ENCODE data around the gene CABP2.

Gene CABP2

GRCh38 chr11:67525275-67525976 lies 2.2 kb upstream of the CABP2 start:
- H3K27ac ChIP-seq (ENCODE audit: low read length): no peak overlapping the region
- DNase-seq (no peak), ATAC-seq (ENCODE audit: insufficient read depth, low read depth) (no peak)
- H3K4me1 ChIP-seq (ENCODE audit: insufficient read depth, low read length): no peaks in the 10 kb centered on the region
- H3K9ac ChIP-seq (ENCODE audit: low read depth, low read length): no peak overlapping the region
- no peak overlapping the region for H2AFZ ChIP-seq (ENCODE audit: low read depth, low read length)
- no peaks in the 10 kb centered on the region for H3K27me3 ChIP-seq (ENCODE audit: insufficient read depth, low read length, poor library complexity)
- H3K4me2 ChIP-seq (ENCODE audit: insufficient read depth, low read length): no peak overlapping the region
- H4K20me1 ChIP-seq (ENCODE audit: insufficient read depth, low read length): no peaks in the 10 kb centered on the region
- no peaks in the 10 kb centered on the region for H3K36me3 ChIP-seq (ENCODE audit: insufficient read depth, low read length)
- no peak overlapping the region for H3K4me3 ChIP-seq (ENCODE audit: low read depth in 1 of 2, low read length in 2 of 2)
- TF ChIP-seq CTCF (IDR thresholded peaks at IDR 0.05; ENCODE audit: borderline replicate concordance, extremely low read depth, low read length, poor library complexity, severe bottlenecking) (no peak), EZH2 (IDR thresholded peaks at IDR 0.05; ENCODE audit: borderline replicate concordance, low read depth, low read length, severe bottlenecking) (no peak)
- H3K79me2 ChIP-seq (ENCODE audit: insufficient read depth, low read length): no peaks in the 10 kb centered on the region
- H3K9me3 ChIP-seq (ENCODE audit: insufficient read depth, low read length, severe bottlenecking): no peaks in the 10 kb centered on the region

- Histone ChIP-seq H4K20me1 (ENCODE audit: insufficient read depth, low read length) (no peaks in the 10 kb centered on the region), H3K79me2 (ENCODE audit: insufficient read depth, low read length) (no peaks in the 10 kb centered on the region), H3K9ac (ENCODE audit: low read depth, low read length) (no peak overlapping the region), H3K36me3 (ENCODE audit: insufficient read depth, low read length) (no peaks in the 10 kb centered on the region), H3K4me3 (ENCODE audit: low read depth in 1 of 2, low read length in 2 of 2) (no peak overlapping the region), H2AFZ (ENCODE audit: low read depth, low read length) (no peak overlapping the region), H3K27ac (ENCODE audit: low read length) (no peak overlapping the region), H3K4me2 (ENCODE audit: insufficient read depth, low read length) (no peak overlapping the region), H3K9me3 (ENCODE audit: insufficient read depth, low read length, severe bottlenecking) (no peaks in the 10 kb centered on the region), H3K4me1 (ENCODE audit: insufficient read depth, low read length) (no peaks in the 10 kb centered on the region), H3K27me3 (ENCODE audit: insufficient read depth, low read length, poor library complexity) (no peaks in the 10 kb centered on the region)
- DNase-seq: no peak
- ATAC-seq (ENCODE audit: insufficient read depth, low read depth): no peak
- TF ChIP-seq EZH2 (IDR thresholded peaks at IDR 0.05; ENCODE audit: borderline replicate concordance, low read depth, low read length, severe bottlenecking) (no peak), CTCF (IDR thresholded peaks at IDR 0.05; ENCODE audit: borderline replicate concordance, extremely low read depth, low read length, poor library complexity, severe bottlenecking) (no peak)
Measured at GRCh38 chr11:67524480-67524808, 1.2 kb upstream of the CABP2 start.

GRCh38 chr11:67523556-67524479 lies 572 bp upstream of the CABP2 start:
- H3K9ac ChIP-seq (ENCODE audit: low read depth, low read length): no peak overlapping the region
- H4K20me1 ChIP-seq (ENCODE audit: insufficient read depth, low read length): no peaks in the 10 kb centered on the region
- no peaks in the 10 kb centered on the region for H3K27me3 ChIP-seq (ENCODE audit: insufficient read depth, low read length, poor library complexity)
- no peak overlapping the region for H2AFZ ChIP-seq (ENCODE audit: low read depth, low read length)
- no peak overlapping the region for H3K27ac ChIP-seq (ENCODE audit: low read length)
- ATAC-seq (ENCODE audit: insufficient read depth, low read depth) (no peak), DNase-seq (no peak)
- H3K79me2 ChIP-seq (ENCODE audit: insufficient read depth, low read length): no peaks in the 10 kb centered on the region
- no peaks in the 10 kb centered on the region for H3K9me3 ChIP-seq (ENCODE audit: insufficient read depth, low read length, severe bottlenecking)
- no peak for TF ChIP-seq CTCF (IDR thresholded peaks at IDR 0.05; ENCODE audit: borderline replicate concordance, extremely low read depth, low read length, poor library complexity, severe bottlenecking)
- no peak for TF ChIP-seq EZH2 (IDR thresholded peaks at IDR 0.05; ENCODE audit: borderline replicate concordance, low read depth, low read length, severe bottlenecking)
- H3K4me2 ChIP-seq (ENCODE audit: insufficient read depth, low read length): no peak overlapping the region
- no peaks in the 10 kb centered on the region for H3K36me3 ChIP-seq (ENCODE audit: insufficient read depth, low read length)
- no peak overlapping the region for H3K4me3 ChIP-seq (ENCODE audit: low read depth in 1 of 2, low read length in 2 of 2)
- no peaks in the 10 kb centered on the region for H3K4me1 ChIP-seq (ENCODE audit: insufficient read depth, low read length)

Data from DND-41 (cell line).